Stimulated activated CD4-positive, alpha-beta T cell treated with anti-CD3 and anti-CD28 coated beads, Interleukin-12 subunit alpha, Interleukin-12 subunit beta, amount 100 ng/mL, for 4 hours (primary cell): Measurements from ENCODE around the gene NEDD4L.

Experiments
- DNase-seq: peaks from one replicate; pipeline ENCODE4 v3.0.0-alpha.2; 2020

The NEDD4L gene

DNA sequence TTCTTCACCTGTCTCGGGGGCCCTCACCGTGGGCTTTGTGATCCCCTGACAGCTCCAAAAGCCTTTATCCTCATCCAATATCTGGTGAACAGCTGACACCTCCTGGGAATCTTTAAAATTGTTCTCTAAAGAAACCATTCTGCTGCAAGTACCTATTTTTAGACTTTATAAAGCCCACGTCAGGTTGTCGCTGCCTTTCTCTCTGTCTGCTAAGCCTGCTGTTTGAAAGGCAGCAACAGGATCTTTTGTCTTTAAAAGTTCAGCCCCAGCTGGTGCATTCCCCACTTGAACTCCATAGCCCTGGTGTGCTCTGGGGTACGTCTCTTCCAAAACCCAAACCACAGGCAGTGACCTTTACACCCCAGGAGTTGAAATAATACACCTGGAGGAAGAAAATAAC, 145.0 kb downstream of the NEDD4L start:
- no peak for DNase-seq

DNA sequence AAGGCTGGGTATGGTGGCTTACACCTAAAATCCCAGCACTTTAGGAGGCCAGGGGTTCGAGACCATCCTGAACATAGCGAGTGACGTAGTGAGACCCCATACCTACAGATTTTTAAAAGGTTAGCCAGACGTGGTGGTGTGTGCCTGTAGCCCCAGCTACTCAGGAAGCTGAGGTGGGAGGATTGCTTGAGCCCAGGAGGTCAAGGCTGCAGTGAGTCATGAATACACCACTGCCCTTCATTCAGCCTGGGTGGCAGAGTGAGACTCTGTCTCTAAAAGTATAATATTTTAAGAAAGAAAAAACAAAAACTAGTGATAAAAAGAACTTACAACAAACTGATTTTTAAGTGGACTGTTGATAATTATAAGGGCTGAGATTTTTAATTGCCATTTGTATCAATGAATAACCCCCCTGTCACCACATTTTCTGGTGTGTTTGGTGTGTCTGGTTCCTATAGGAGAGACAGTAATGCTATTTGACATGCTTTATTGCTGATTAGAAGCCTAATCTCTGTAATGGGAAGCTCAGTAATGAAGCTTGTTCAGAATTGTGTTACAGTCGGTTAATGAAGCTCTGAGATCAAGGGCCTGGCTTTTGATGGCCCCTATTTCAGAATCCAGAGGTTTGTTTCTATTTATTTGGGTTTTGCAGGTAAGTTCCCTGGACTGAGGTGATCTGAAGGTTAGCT, 147.0 kb downstream of the NEDD4L start:
- no peak for DNase-seq

DNA sequence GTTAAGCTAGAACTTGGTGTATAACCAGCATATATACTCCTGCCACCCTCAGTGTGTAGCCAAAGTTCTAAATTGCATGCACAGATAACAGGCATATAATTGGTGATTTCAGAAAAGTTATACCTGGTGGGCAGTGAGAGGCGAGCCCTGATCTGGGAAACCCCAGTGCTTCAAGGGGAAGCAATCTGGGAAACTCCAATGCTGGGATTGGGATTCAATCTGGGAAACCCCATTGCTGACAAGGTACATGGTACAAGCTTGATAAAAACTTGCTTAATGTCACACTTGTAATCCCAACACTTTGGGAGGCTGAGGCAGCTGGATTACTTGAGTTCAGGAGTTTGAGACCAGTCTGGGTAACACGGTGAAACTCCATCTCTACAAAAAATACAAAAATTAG, 147.6 kb downstream of the NEDD4L start:
- DNase-seq = no peak

GRCh38 chr18:58192519-58192918, 148.5 kb downstream of the NEDD4L start:
- no peak for DNase-seq

GRCh38 chr18:58194028-58194427, 150.0 kb downstream of the NEDD4L start:
- DNase-seq = no peak

DNA sequence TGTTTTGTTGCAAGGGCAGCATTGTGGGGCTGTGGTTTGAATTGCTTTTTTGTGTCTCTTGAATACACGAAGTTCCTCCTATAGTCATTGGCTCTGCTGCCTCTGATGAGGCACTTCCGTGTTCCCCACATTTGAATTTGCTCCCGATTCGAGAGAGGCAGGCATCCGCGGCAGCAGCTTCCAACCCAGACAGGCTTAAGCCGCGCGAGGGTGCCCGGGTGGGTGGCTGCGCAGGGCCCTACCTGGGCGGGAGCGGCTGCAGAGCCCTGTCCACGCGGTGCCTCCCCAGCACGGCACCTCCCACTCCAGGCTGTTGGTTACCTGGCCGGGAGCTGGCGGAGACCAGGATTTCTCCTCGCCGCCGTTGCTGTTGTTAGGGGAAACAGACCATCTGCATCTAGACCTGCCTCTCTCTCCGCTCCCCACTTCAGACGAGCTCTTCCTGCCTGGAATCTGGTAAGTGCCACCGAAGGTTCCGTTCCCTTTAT, 151.3 kb downstream of the NEDD4L start:
- peak; percentile 17 for DNase-seq

- no peak for DNase-seq
Observed at GRCh38 chr18:58196164-58196563, 152.1 kb downstream of the NEDD4L start.

DNA sequence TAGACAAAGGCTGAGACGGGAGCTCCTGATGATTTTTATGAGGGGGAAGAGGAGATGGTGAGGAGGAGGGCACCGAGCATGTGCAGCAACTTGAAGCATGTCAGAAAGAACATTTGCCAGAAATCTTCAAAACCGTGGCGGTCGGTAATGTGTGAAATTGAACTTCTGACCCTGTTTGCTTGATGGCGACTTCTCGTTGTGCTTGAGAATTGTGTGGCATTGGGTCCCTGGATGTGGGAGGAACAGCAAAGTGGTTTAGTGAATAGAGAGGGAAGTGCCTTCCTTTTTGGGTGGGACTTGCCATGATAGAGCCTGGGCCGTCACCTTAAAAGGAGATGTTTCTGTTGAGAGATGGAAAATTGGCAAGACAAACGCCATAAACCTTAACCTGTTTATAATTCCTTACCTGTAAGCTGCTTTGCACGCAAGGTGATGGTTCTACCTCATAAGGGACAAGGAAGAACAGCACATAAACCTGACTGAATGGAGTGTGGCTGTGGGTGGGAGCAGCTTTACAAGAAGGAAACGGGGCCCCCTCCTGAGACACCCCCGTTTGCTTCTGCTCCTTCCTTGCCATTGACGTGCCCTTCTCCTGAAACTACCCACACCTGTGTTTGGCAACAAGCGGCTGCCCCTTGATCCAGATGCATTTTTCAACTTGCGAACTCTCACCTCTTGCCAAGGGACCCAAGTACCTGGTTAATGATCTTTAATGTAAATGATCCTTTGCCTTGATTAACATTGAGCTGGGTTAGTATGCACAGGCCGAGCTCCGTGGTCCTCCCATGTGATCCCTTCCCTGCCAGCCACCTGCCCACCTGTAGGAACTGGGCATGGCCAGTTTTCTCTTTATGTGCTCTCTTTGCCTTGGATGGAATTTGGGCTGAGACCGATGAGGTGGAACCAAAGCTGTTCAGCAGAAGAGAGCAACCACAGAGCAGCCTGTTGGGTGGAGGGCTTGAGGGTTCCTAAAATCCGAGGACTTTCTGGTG, 153.2 kb downstream of the NEDD4L start:
- DNase-seq = no peak

- no peak for DNase-seq
Observed at GRCh38 chr18:58201268-58201667, 157.2 kb downstream of the NEDD4L start.

DNA sequence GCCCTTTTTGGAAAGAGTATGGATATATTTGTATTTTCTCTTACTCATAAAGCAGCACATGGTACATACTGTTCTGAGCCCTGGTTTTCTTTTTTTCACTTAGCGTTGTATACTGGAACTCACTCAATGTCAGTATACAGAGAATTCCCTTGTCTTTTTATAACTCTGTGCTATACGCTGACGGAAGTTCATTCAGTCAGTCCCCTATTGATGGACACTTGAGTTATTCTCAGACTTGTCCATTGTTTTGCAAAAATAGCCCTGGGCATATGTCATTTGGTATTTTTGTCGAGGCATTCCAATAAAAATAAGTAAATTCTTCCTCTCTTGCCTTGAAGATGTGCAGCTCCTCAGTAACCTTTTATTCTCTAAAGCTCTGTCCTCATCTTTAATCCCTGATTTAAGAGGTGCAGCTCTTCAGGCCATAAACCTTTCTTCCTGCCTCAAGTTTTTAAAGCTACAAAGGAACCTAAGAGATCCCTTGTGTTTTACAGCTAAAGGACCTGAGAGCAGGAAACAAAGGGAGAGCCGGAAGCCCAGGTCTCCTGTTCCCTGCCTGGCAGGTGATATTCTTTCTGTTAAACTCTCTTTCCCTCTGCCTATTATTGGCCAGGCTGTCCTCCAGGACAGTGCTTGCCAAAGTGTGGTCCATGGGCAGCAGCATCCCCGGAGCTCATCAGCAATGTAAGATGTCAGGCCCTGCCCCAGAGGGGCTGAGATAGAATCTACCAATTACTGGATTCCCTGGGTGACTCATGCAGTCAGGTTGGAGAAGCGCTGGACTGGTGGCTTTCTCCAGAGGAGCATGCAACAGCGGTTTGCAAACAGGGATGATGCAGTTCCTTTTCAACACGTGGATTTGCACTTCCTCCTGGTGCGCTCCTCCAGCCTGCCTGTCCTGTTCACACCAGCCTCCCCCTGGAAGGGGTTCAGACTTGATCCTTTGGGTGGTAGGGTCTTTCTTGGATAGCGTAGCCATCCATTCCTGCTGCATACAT, 158.0 kb downstream of the NEDD4L start:
- no peak for DNase-seq

DNA sequence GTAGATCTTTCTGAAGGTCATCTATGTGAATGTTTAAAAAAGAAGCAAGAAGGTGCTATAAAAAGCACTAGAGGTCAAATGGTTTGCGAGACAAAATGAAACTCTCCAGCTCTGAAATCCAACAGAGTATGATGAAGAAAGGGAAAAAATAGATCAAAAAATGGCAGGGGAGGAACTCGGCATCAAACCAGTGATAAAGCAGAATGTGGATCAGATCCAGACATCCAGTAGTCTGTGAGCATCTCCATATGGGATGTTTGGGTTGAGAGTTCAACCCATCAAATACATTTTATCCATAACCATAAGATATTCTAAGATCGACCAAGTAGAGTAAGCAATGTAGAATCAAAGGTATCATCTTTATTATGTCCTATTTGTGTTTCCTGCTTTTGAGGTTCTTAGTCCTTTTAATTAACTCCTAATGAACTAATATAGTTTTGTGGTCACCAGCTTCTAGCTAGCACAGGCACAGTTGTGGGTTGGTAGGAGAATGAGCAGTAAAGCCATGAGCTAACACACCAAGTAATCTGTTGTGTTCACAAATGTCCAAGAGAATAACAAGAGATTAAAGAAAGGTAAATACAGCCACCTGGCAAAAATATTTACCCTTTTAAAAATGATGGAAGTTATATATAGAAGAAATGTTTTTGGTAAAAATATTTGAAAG, 160.9 kb downstream of the NEDD4L start:
- no peak for DNase-seq

DNA sequence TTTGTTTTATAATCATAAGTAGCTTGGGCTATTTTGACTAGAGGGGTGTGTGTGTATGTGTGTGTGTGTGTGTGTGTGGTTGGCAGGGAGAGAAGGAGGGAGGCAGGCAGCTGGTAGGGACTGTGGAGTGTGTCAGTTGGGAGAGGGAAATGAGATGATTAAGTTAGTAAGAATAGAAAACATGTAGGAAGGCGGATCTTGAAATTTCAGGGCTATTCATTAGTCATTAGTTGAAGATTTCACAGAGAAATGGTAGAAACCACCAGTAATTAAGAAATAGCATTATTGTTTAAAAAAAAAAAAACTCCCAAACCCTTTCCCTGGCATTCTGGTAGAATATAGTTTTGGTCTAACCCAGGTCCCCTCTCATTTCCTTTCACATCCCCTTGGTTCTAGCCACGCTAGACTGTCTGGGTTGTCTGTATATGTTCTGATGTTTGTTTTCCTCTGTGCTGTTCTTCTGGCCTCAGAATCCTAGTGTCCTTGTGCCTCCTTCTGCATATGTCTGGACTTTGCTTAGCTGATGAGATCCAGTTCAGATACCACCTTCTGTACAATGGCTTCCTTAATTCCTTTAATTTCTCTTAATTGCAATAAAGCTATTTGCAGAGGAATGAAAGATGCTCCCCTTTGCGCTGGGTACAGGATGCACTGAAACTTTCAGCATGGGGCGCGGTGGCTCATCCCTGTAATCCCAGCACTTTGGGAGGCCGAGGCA, 161.6 kb downstream of the NEDD4L start:
- DNase-seq = no peak

DNA sequence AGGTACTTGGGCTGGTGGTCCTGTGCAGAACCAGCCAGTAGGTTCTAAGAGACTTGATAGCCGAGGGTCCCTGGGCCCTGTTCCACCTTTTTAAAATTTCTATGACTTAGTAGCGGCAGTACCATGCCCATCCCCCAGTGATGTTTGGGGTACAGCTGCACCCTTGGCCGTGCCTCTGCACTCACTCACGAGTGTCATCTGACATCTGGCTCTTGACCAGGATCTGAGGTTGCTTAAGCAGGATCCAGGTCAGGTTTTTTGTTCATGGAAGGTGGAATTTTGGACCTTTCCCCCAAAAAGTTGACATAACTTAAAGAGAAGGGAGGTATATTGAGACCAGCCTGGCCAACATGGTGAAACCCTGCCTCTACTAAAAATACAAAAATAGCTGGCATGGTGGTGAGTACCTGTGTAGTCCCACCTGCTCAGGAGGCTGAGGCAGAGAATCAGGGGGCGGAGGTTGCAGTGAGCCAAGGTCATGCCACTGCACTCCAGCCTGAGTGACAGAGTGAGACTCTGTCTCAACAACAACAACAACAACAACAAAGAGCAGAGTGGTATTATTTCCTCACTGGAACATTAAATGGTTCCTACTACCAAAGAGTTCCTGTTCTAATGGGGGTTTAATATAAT, 163.6 kb downstream of the NEDD4L start:
- no peak for DNase-seq

DNA sequence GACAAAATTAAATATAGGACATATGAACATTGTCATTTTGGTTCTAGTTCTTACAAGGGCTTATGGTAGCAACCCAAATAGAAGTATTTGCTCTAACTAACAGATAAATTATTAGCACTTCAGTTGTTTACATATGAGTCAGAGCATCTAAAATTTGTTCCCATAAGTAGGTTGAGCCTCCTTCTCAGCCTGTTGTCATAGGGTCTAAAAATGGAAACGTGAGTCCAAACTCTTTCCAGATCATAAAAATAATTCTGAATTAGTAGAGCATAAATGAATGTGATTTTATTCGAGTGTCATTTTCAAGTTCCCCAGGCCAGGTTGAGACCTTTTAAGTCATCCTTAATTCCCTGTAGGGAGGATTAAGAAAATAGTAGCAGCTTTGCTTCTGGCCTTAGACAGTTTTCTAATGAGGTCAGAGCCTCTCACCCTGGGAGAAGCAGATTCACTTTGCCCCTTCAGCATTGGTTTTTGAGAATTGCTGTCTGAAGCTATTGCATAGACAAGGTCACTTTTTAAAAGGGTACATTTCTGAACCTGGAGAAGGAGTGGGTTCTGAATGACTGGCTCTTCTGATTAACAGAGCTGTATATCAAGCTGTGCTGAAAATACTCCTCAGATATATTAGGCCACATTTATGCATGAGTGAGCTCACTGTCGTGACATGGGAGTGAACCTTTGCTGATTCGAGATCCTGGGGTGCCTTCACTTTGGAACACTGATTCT, 164.3 kb downstream of the NEDD4L start:
- DNase-seq = no peak

DNA sequence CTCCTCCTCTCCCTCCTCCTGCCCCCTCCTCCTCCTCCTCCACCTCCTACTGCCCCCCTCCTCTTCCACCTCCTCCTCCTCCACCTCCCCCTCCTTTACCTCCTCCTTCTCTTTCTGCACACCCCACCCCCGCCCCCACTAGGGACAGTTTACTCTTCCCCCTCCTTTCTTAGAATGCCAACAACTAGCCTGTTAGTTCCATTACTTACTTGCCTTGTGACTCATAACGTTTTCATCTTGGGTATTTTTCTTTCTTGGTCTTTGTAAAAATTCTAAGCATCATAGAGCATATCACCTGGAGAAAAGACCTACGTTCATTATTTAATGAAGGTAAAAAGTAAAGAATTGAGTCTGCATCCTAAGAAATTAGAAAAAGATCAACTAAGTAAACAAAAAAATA, 165.3 kb downstream of the NEDD4L start:
- DNase-seq = no peak

GRCh38 chr18:58211510-58211909, 167.5 kb downstream of the NEDD4L start:
- DNase-seq = no peak

DNA sequence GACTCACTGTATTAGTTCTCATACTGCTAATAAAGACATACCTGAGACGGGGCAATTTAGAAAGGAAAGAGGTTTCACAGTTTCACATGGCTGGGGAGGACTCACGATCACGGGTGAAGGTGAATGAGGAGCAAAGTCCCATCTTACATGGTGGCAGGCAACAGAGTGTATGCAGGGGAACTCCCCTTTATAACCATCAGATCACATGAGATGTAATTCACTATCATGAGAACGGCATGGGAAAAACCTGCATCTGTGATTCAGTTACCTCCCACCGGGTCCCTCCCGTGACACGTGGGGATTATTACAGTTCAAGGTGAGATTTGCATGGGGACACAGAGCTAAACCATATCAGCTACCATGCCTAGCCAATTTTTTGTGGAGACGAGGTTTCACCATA, 168.2 kb downstream of the NEDD4L start:
- no peak for DNase-seq

- DNase-seq = no peak
Observed at GRCh38 chr18:58213440-58213839, 169.4 kb downstream of the NEDD4L start.

DNA sequence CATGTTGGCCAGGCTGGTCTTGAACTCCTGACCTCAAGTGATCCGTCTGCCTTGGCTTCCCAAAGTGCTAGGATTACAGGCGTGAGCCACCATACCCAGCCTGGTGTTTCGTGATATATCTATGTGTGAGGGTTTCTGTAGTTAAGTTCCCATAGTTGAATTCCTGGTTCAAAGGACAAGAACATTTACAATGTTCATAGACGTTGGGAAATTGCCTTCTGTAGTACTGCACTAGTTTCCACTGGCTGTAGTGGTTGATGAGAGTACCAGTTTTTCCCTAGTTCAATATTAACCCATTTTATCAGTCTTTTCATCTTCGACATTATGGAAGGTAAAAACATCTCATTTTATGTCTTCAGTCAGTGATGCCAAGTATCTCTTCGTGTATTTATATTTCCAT, 171.0 kb downstream of the NEDD4L start:
- DNase-seq = no peak

DNA sequence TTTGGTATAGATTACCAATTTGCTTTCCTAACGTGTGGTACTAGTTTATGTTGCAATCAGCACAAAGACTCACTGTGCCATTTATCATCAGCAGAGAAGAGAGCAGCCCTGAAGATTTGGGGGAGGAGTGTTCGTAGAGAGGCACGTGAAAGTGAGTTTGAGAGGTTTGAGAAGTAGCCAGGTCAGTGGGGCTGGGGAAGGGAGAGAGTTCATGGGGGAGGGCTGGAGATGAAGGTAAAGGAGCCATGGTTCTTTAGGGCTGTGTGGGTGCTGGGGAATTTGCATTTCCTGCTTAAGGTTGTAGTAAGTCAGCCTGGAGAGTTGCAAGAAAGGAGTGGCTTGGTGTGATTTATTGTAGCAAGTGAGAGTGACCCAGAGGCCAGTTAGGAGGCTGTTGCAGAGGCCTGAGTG, 172.1 kb downstream of the NEDD4L start:
- DNase-seq = no peak
